ENCODE measurements around the gene DLG5.

- no peak for TF ChIP-seq POLR2A (IDR thresholded peaks at IDR 0.05)
- peak in 2 of 4 experiments; percentile 25 to 31 for TF ChIP-seq CTCF (IDR thresholded peaks at IDR 0.05)
These were observed 33.4 kb upstream of the DLG5 start for GRCh38 chr10:77959887-77960455.

All from gastroesophageal sphincter (tissue), 3 donors.